ENCODE measurements around the gene CA7.

The CA7 gene

GRCh38 chr16:66856801-66857200 is 12.6 kb downstream of the CA7 start:
- TF ChIP-seq CTCF (IDR thresholded peaks at IDR 0.05): no peak
- H3K27ac ChIP-seq: no peak overlapping the region
- no peaks in the 10 kb centered on the region for H3K27me3 ChIP-seq
- no peaks in the 10 kb centered on the region for H3K9me3 ChIP-seq
- H3K4me3 ChIP-seq (ENCODE audit: low read depth in 1 of 2, low read length in 1 of 2): no peak overlapping the region
- H3K4me1 ChIP-seq (ENCODE audit: control insufficient read depth in 1 of 2, insufficient read depth in 1 of 2, low read depth in 1 of 2, low read length in 1 of 2): no peaks in the 10 kb centered on the region
- no peaks in the 10 kb centered on the region for H3K36me3 ChIP-seq

GRCh38 chr16:66857437-66857836 is 13.2 kb downstream of the CA7 start:
- Histone ChIP-seq H3K4me1 (ENCODE audit: control insufficient read depth in 1 of 2, insufficient read depth in 1 of 2, low read depth in 1 of 2, low read length in 1 of 2) (no peaks in the 10 kb centered on the region), H3K4me3 (ENCODE audit: low read depth in 1 of 2, low read length in 1 of 2) (no peak overlapping the region), H3K9me3 (no peaks in the 10 kb centered on the region), H3K27ac (no peak overlapping the region), H3K36me3 (no peaks in the 10 kb centered on the region), H3K27me3 (no peaks in the 10 kb centered on the region)
- no peak for TF ChIP-seq CTCF (IDR thresholded peaks at IDR 0.05)

GRCh38 chr16:66858740-66859396 is 14.7 kb downstream of the CA7 start:
- no peak for TF ChIP-seq CTCF (IDR thresholded peaks at IDR 0.05)

GRCh38 chr16:66859397-66860068 is 15.3 kb downstream of the CA7 start:
- no peaks in the 10 kb centered on the region for H3K36me3 ChIP-seq
- no peaks in the 10 kb centered on the region for H3K9me3 ChIP-seq
- no peak overlapping the region for H3K27ac ChIP-seq
- H3K4me1 ChIP-seq (ENCODE audit: control insufficient read depth in 1 of 2, insufficient read depth in 1 of 2, low read depth in 1 of 2, low read length in 1 of 2): peaks cover 11 to 12% of the 10 kb centered on the region in 2 experiments
- no peaks in the 10 kb centered on the region for H3K27me3 ChIP-seq
- TF ChIP-seq CTCF (IDR thresholded peaks at IDR 0.05): no peak
- no peak overlapping the region for H3K4me3 ChIP-seq (ENCODE audit: low read depth in 1 of 2, low read length in 1 of 2)

More at GRCh38 chr16:66858740-66859396, 14.7 kb downstream of the CA7 start:
- Histone ChIP-seq H3K9me3 (no peaks in the 10 kb centered on the region), H3K4me1 (ENCODE audit: control insufficient read depth in 1 of 2, insufficient read depth in 1 of 2, low read depth in 1 of 2, low read length in 1 of 2) (peaks cover 11 to 12% of the 10 kb centered on the region in 2 experiments), H3K27me3 (no peaks in the 10 kb centered on the region), H3K4me3 (ENCODE audit: low read depth in 1 of 2, low read length in 1 of 2) (no peak overlapping the region), H3K27ac (no peak overlapping the region), H3K36me3 (no peaks in the 10 kb centered on the region)

- Histone ChIP-seq H3K9me3 (no peaks in the 10 kb centered on the region), H3K4me3 (ENCODE audit: low read depth in 1 of 2, low read length in 1 of 2) (no peak overlapping the region), H3K4me1 (ENCODE audit: control insufficient read depth in 1 of 2, insufficient read depth in 1 of 2, low read depth in 1 of 2, low read length in 1 of 2) (peaks cover 11 to 12% of the 10 kb centered on the region in 2 experiments), H3K36me3 (no peaks in the 10 kb centered on the region), H3K27me3 (no peaks in the 10 kb centered on the region), H3K27ac (no peak overlapping the region)
- no peak for TF ChIP-seq CTCF (IDR thresholded peaks at IDR 0.05)
Observed at GRCh38 chr16:66862023-66862520, 17.9 kb downstream of the CA7 start.
